B cell (primary cell): ENCODE results near the gene FOXD3.

ENCODE experiments used
- EZH2 ChIP-seq: IDR thresholded peaks from 2 replicates; pipeline ENCODE4 v1.6.1; 2012; ENCODE audit warnings: borderline replicate concordance, low read depth, mild to moderate bottlenecking, moderate library complexity, low read length; ENCODE audit not compliant: insufficient read depth, poor library complexity, severe bottlenecking
- TF ChIP-seq, protein P1 (sequence below): fragments of 200-600 bp; IDR thresholded peaks from one replicate; pipeline ENCODE4 v1.8.0; 2022; ENCODE audit warnings: antibody characterized with exemption, mild to moderate bottlenecking

DNA sequence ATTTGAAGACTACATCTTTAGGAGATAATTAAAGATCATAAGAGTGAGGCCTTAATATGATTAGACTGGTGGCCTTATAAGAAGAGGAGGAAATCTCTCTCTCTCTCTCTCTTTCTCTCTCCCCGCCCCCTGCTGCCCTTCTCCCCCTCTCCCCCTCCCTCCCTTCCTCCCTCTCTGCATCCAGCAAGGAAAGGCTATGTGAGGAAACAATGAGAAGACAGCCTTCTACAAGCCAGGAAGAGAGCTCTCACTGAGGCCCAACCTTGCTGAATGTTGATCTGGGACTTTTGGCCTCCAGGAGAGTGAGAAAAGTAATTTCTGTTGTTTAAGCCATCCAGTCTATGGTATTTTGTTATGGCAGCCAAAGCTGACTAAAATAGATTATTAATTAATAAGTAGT, 21.6 kb downstream of the FOXD3 start:
- TF ChIP-seq, protein P1, sequence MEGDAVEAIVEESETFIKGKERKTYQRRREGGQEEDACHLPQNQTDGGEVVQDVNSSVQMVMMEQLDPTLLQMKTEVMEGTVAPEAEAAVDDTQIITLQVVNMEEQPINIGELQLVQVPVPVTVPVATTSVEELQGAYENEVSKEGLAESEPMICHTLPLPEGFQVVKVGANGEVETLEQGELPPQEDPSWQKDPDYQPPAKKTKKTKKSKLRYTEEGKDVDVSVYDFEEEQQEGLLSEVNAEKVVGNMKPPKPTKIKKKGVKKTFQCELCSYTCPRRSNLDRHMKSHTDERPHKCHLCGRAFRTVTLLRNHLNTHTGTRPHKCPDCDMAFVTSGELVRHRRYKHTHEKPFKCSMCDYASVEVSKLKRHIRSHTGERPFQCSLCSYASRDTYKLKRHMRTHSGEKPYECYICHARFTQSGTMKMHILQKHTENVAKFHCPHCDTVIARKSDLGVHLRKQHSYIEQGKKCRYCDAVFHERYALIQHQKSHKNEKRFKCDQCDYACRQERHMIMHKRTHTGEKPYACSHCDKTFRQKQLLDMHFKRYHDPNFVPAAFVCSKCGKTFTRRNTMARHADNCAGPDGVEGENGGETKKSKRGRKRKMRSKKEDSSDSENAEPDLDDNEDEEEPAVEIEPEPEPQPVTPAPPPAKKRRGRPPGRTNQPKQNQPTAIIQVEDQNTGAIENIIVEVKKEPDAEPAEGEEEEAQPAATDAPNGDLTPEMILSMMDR: no peak
- no peak for TF ChIP-seq EZH2
